GM19455 (cell line): Measurements from ENCODE around the gene HOXA7.

Experiments used
- ATAC-seq: cut with Tn5 transposase; IDR thresholded peaks from one replicate; pipeline ENCODE4 v1.9.1; 2021; ENCODE audit not compliant: unreplicated experiment

HOXA7 gene

DNA sequence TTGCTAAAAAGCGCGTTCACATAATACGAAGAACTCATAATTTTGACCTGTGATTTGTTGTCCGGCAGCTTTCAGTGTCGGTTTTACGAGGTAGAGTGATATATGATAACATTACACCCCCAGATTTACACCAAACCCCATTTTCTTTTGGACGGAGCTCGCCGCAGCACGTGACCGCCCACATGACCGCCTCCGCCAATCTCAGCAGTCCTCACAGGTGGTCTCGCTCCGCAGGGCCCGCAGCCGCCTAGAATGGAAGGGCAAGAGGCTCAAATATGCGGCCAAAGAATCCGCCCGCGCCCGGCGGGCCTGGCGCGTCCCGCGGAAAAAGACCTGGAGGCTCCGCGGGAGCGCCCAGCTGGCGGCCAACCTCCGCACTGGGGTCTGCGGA, at the start of gene HOXA7:
Gene HOXA7, minus strand, starts transcription at position 168 of the 391 bp plus-strand sequence. Its CDS starts 130 bp downstream, at position 38.
- no peak for ATAC-seq

DNA sequence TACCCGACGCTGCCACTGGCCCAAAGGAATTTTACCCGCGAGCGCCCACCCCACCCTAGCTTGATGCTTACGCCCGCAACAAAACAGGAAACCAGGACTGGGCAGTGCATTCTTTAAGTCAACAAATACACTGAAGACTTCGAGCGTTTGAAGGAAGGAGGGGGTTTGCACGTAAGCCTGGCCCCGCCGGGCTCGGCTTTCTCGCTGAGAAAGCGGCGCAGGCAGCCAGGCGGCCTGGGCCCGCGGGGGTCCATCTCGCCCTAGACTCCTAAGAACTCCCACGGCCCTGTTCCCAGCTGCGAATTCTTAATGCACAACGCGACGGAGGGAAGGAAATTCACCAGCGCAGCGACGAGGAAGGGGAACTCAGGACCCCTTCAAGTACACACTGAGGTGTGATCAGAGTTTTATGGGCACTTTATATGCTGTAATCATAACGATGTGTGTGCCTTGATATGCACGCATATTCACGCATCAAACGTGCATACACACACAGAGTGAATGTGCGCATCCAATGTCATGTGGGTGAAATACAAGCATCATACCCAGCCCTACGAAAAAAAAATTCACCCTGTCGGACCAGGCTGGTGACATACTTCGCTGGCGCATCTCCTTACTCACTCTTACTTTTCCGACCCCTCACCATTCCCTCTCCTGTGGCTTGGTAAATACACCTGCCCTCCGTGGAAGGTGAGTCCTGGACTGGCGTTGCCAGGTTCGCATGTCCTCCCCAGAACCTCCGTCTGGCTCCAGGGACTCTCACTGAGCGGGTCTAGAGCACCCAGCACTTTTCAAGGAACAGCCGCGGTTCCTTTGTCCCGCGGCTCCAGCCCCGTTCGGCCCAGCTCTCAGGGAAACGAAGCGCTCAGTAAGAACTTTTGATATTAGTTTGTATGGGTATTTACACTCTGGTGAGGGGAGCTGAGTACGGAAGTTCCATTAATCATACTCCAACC, 49.1 kb upstream of the HOXA7 start:
- no peak for ATAC-seq

DNA sequence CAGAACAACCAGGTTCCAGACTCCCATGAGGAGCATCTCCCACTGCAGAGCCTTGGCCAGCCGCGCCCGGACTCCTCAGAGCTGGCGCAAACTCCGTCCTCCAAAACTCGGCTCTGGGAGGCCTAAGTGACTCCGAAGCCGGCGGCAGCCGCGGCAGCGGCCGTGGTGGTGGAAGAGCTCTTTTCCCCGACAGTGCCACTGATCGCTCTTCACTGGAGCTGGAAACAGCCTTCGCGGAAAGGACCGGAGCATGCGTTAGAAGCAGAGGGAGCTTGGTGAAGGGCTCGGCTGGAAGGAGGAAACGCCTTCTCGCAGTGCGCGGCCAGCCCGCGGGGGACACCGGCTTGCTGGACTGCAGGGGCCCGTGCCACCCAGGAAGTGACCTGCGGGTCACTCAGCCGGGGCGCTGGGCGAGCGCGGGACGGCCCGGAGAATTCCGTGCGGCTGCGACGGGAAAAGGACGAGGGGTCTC, 48.4 kb upstream of the HOXA7 start:
- no peak for ATAC-seq

DNA sequence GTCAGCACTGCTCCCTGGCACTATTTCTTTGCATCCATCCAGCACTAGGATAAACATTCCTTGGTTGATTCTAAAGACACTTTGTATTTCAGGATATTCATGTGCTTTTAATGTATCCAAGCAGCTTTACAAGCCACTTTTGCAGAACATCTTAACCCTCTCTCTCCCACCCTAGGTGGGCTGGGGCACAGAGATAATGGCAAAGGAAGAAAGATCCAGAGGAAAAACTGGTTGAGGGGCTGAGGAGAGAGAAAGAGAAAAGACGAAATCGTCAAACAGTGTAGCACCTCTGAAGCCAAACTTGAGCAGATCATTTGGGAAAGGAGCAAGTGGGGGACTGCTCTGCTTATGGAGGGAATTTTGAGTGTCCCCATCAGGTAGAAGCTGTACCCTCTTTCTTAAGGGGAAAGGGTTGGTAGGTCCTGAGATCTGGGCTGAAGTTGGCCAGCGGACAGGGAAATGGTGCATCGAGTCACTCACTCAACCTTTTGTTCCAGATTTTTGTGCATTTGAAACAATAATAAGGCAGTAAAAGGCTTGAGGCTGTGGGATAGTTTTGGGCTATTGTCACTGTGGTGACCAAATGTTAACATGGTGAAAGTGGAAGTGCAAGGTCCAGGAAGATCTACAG, 47.6 kb upstream of the HOXA7 start:
- no peak for ATAC-seq

DNA sequence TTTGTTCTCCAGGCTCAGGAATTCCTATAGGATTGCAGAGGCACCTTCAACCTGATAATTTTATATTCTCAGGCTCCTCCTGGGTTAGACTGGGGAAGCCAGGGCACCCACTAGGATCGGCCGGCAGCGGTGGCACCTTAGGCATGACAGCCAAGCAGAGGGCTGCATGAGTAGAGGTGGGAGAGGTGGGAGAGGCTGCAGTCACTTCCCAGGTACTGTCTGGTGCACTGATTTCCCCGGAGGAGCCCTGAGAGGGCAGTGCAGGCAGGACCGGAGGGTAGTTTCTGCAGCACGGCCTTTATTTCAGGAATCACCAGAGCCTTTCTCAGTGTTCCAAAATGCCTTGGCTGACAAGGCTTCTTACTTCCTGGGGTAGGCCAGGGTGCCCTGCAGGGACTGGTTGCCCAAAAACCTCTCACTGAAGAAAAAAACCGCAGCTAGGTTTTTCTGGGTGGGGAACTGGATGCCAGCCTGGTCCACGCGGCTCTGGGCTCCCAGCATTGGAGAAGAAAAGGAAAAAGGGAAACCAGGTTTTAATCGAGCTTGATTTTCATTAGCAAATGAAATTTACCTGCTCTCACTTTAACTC, 47.0 kb upstream of the HOXA7 start:
- ATAC-seq = no peak

DNA sequence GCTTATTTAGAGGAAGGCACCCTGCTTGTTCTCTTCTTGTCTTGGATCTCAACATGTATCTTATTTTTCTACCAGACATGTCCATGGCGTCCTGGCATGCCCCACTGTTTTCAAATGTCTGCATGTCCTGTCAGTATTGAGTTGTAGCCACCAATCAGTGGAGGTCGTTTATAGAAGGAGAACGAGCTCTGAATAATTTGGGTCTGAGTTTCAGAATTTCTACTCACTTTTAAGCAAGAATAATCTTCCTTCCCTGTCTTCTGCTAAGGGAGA, 46.3 kb upstream of the HOXA7 start:
- no peak for ATAC-seq

DNA sequence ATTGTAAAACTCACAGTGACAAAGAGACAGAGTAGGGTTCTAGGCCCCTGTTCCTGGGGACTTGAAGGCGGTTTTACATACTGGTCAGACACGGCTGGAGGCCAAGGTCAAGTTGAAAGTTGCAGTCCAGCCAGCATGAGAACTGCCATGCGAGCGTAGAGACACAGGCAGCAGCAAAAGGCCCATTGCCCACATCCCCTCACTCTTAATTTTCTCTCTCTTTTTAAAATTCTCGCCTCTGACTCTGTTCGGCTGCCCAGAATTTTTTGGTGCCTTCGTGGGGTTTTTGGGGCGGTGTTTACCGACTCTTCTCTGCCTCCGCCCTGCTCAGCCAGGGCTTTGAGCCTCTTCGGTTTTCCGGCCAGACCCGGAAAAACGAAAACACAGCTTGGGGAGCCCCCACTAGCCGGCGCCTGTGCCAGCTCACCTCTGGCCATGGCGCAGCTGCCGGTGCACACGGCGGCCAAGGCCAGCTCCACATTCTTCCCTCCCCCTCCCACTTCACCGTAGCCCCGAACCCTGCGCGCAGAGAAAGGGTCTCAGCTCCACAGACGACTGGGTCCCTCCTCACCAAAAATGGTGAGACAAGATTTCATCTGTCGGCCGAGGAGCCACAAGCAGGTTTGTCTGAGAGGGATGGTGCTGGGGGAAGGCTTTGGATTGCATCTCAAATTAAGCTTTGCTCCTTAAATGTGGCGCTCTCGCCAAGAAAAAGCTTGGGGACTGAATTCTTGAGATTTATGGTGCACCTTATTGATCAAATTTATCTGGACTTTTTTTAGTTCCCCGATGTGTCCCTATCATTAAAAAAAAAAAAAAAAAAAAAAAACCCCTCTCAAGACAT, 45.8 kb upstream of the HOXA7 start:
- no peak for ATAC-seq

DNA sequence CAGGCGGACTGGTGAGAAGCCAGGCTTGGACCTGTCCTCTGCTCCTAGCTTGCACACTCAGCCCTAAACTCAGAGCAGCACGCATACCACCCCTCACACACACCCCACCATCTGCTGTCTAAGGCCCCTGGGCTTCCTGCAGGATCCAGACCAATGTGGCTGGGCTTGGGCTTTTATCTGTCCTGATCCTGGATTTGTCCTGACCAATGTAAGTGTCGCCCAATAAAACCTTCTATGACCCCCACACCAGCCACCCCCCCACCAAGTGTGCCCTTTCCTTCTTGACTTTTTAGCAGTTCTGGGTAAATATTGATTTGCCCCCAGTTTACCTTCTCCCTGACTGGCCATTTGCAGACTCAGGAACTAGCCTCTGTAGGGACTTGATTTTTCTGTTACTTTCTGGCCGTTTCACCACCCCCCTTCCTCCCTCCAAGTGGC, 45.1 kb upstream of the HOXA7 start:
- ATAC-seq = no peak

DNA sequence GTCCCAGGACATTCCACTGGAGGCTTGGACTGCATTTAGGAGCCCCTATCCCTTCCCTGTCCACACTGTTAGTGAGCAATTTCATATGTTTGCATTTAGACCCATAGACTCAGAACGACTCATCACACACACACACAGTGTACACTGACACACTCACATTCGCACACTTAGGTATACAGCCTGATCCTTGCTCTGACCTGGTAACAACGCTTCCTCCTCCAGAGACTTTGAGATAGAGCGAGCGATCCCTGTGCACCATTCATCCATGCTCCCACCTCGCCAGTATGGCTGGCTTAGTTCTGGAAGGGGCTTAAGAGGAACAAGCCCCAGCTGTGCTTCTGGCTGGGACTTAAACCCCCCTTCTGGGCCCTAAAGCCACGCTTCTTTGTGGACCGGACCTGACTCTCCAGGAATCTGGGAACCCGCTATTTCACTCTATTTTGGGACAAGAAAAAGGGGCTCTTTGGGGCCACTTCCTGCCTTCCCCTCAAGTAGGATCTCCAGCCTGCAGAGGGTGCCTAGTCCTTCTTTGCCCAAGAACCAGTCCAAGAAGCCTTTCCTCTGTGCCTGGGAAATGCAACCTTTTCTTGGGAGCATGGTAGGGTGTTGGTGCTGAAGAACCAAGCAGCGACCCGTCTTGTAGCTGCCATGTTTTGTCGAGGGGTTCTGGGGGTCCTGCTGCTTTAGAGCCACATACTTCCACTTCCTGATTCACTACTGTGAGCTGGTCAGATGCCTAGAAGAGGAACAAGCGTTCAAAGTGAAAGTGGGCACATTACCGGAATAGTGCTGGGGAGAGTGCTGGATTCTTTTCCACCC, 44.5 kb upstream of the HOXA7 start:
- ATAC-seq = no peak

DNA sequence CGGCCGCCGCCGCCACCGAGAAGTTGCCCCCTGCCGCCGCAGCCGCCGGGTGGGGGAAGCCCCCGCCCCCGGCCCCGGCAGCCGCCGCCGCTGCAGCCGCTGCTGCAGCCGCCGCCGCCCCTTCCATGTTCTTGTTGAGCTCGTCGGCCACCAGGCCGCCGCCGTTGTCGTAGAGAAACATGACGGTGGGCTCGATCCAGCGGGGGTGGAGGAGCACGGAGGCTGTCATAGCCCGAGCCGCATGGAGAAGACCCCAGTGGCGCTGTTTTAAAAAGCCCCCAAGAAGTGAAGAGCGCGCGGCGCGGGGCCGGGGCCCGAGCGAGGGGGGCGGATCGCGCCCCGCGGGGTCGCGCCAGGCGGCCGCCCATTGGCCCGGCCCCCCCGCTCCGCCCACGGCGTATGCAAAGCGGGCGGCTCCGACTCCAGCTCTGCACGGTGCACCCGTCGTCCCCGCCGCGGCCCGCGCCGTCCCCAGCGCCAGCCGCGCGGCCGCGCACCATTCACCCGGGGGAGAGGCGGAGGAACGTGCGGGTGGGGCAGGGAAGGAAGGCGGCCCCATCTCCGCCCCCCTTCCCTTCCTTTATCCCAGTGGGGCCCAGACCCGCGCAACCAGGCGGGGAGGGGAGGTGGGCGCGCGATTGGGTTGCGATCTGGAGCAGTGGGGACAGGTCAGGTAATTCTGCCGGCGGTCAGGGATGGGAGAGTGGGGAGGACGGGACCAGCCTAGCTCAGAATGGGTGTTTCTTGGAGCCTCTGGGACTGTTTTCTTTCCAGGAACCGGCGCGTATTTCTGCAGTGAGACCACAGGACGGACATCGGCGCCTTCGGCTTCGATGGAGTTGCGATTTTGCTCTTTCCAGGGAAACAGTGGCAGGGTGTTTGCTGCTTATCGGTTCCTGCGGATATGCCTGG, 43.6 kb upstream of the HOXA7 start, which contains the start of gene HOXA13:
Gene HOXA13, minus strand, starts transcription at position 243 of the 912 bp plus-strand sequence. Its CDS starts 14 bp downstream, at position 229.
- ATAC-seq = peak; percentile 57

DNA sequence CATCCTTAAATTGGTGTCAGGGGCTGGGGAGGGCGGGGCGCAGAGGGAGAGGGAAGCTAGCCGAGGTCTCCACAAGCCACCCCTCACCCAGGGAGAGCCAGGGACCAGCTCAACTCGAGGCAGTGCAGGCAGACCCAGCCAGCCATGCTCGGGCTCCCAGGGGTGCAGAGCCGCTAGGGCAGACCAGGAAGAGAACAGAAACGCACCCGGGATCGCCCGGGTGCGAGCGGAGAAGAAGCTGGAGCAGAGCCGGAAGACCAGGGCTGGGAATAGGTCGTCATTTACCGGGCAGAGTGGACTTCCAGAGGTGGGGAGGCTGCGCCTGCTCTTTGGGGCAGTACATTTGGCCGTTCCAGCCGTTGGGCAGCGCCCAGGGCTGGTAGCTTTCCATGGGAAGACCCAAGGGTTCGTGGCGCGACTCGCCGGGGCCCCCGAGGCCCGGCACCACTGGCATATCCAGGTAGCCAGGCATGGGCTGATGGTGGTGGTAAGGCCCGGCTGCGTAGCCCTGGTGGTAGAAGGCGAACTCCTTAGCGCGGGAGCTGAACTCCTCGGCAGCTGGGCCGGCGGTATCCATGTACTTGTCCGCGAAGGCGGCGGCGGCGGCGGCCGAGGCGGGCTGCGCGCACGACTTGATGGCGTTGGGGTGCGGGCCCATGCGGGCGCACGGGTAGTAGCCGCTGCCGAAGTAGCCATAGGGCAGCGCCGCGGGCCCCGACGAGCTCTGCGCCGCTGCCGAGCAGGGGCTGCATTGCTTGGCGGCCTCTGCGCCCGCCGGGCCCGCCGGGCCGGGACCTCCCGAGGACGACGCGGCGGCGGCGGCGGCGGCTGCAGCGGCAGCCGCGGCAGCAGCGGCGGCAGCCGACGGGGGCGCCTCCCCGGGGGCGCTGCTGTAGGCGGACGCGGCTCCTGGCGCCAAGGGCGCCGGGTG, 42.7 kb upstream of the HOXA7 start:
- ATAC-seq = peak; percentile 18

DNA sequence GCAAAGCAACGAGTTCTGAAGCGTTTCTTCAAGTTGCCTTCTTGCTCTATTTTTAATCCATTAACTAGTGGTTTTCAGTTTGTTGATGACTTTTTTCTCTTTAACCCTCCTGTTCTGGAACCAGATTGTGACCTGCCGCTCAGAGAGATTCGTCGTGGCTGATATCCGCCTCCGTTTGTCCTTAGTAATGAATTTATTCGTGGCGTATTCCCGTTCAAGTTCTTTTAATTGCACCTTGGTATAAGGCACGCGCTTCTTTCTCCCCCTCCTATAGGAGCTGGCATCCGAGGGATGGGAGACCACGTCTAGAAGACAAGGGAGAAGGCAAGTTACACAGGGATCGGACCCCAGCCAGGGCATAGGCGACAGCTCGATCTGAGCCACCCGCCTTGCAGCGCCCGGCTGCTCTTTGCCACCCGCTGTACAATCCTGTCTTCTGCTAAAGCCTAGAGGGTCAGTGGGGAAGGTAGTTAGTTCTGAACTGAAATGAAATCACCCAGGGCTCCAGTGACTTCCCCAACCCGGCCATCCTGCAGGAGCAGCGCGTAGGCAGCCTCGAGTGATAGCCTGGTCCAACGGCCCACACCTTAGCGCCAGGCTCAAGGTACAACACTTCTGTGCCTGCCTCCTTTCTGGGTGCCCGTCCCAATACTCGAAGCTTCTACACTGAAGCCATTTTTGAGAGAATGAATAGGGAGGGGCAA, 41.8 kb upstream of the HOXA7 start:
- ATAC-seq = no peak

DNA sequence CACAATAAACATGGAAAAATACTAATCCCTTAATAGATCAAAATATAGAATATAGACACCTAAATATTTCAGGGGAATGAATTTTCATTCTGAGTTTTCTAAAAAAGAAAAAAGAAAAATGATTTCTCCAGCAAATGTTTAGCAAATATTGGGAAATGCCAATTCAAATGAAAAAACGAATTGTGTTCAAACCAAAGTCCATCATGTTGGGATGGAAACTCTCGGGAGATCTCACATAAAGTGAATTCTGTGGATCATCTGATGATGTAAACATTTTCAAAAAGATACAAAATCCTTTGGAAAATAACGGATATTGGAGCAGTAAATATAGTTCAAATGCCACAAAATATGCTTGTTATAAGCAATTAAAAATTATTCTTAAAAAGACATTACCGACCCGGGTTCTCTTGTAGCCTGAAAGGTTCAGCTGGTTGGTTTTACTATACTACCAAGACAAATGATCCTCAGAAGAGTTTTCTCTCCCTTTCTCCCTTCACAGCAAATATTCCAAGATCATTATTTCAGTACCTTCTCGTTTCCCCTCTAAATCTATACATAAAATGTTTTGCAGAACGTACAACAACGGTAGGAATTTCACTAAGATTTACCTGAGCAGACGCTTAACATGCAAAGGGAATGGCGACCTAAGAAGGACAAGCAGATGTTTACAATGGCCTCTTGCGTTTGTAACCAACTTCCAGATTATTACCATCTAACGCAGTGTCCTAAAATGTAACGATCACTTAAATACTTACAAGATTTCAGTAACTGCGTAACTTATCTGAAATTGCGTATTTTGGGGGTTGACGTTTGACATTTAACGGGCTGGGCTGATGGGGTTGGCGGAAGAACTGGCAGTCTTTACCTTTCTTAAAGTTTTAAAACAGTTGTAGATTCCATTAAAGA, 40.9 kb upstream of the HOXA7 start:
- ATAC-seq = no peak

DNA sequence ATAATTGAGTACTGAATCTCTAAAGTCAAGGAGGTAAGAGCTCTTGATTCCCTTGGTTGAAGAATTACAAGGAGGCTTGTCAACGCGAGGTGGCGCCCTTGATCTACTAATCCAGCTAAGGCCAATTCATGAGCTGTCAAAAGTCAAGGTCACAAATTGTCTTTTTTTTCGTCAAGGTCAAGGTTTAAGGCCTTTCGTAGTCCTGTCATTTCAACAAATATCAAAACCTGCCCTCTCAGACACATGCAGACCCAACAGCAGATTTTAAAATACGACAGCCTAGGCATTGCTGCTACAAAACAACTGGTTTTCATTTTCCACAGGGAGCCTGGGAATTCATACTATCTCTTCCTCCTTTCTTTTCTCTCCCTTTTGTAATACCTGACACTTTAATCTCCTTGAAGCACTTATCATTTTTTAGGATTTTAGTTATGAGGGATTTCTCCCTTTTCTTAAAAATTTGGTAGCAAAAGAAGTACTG, 39.9 kb upstream of the HOXA7 start:
- no peak for ATAC-seq

DNA sequence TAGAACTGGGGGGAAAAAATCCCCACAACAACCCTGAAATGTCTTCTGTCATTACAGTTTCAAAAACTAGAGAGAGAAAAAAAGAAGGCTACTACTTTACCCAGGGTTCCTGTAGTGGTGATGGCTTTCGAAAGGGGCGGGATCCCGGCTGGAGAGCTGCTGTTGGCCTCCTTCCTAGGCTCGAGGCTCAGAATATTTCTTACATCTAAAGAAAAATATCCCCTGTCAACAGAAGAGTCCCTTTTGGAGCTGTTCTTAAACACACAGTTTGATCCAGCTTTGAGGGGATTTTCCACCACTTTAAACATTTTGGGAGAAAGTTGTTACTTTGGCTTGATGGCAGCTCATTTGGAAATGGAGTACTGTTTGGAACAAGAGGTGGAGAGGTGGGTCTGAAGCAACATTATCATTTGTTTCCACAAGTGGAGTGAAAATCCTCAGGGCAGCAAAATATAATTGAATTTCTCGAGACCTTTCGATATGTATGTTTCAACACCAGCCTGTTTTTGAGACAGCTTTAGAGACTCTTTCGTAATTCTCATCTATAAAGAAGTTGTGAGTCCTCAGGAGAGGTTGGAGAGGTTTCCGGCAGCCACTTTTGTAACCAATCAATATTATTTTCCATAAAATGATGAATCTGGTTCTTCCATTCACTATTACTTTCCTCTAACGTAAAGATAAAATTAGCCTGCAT, 38.4 kb upstream of the HOXA7 start:
- ATAC-seq = no peak

DNA sequence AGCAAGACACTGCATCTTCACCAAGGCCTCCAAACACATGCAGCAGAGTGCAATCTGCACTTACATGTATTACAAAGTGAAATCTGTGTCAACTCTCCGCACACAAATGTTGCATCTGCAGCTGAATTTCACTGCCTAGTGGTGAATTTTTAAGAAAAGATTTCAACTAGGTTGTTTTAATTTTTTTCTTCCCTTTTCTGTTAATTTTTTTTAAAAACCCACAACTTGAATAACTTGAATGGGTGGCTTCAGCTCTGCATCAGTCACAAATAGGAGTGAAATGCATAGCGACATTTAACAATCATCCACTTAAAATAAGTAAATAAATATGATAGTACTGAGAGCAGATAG, 37.5 kb upstream of the HOXA7 start:
- ATAC-seq = no peak
